Endothelial cell (in vitro differentiated cells): ENCODE measurements around the gene ADCY7. TPM values are rescaled to one million over a fixed set of nuclear protein-coding genes. Genes with fewer than 3 reads are reported as not detected.
"Not testable (repeated sequence)": the region's sequence is repeated elsewhere in the genome, so short reads cannot be mapped to it uniquely, and the experiment has no call there.

Experiments
- DNase-seq: peaks from one replicate; pipeline ENCODE4 v3.0.0; 2021; ENCODE audit warnings: low spot score
- H3K27ac Mint-ChIP-seq: one replicate; pipeline ENCODE4 v1.8.0; 2021; ENCODE audit warnings: mixed read lengths, inconsistent platforms; ENCODE audit not compliant: unreplicated experiment
- H3K27me3 Mint-ChIP-seq: one replicate; pipeline ENCODE4 v1.8.0; 2021; ENCODE audit warnings: mild to moderate bottlenecking, moderate library complexity, mixed read lengths, inconsistent platforms; ENCODE audit not compliant: unreplicated experiment
- H3K36me3 Mint-ChIP-seq: one replicate; pipeline ENCODE4 v1.8.0; 2021; ENCODE audit warnings: mild to moderate bottlenecking, low read depth, mixed read lengths, inconsistent platforms; ENCODE audit not compliant: unreplicated experiment
- H3K4me1 Mint-ChIP-seq: one replicate; pipeline ENCODE4 v1.8.0; 2021; ENCODE audit warnings: mild to moderate bottlenecking, mixed read lengths, inconsistent platforms; ENCODE audit not compliant: unreplicated experiment
- H3K4me3 Mint-ChIP-seq: one replicate; pipeline ENCODE4 v1.8.0; 2021; ENCODE audit warnings: mild to moderate bottlenecking, mixed read lengths, inconsistent platforms; ENCODE audit not compliant: unreplicated experiment
- H3K9me3 Mint-ChIP-seq: one replicate; pipeline ENCODE4 v1.8.0; 2021; ENCODE audit warnings: mixed read lengths, inconsistent platforms; ENCODE audit not compliant: unreplicated experiment
- total RNA-seq: library from RNA; stranded (reverse); fragmentation: NEBNext Ultra II Directional; extraction: Animal tissue kit (Norgen Biotek cat#: 25700); gene quantifications from one replicate; pipeline ENCODE4 v1.2.1, GENCODE V29; 2021; ENCODE audit not compliant: unreplicated experiment
- TF ChIP-seq, protein P1 (sequence below): fragments of 200-600 bp; sonication (generic); IDR thresholded peaks from one replicate; pipeline ENCODE4 v1.5.0; 2021; ENCODE audit warnings: antibody characterized with exemption; ENCODE audit not compliant: unreplicated experiment

The ADCY7 gene
- total RNA-seq, 1 donor from 2014 or later, result 3.2 TPM

DNA sequence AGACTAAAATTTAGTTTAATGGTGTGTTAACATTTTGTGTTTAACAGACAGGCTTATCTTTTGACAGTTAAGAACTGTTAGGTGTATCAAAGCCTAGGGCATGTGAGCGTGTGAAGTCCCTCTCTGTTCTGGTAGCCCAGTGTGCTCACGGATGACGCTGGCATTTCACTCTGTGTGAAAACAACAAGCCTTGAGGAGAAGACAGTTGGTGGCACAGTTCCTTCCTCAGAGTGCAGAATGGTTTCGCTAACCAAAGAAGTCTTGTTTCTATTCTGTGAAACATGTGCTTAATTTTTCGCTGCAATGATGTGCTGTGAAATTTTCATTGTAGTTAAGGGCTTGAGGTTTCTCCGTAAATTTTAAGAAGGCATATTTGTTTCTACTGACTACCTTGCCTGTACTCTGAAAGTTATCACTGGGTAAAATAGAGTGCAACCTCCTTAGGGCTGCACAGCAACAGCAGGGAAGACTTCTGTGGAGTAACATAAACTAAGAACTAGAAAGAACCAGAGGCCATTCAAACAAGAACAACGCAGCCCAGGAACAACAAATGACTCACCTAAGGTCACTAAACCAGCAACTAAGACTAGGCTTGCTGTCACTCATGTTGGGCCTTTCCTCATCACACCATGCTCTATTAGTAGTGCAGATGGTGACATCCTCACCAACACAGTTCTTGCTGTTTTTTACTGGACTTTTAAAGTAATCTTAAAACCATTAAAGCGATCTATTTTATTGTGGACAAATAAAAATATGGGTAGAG, 69.0 kb downstream of the ADCY7 start:
- no peak for DNase-seq
- no peak overlapping the region for H3K4me3 Mint-ChIP-seq
- no peaks in the 10 kb centered on the region for H3K27me3 Mint-ChIP-seq
- no peaks in the 10 kb centered on the region for H3K9me3 Mint-ChIP-seq
- H3K36me3 Mint-ChIP-seq, result peaks cover 21% of the 10 kb centered on the region
- peaks cover 1% of the 10 kb centered on the region for H3K4me1 Mint-ChIP-seq
- TF ChIP-seq, protein P1, sequence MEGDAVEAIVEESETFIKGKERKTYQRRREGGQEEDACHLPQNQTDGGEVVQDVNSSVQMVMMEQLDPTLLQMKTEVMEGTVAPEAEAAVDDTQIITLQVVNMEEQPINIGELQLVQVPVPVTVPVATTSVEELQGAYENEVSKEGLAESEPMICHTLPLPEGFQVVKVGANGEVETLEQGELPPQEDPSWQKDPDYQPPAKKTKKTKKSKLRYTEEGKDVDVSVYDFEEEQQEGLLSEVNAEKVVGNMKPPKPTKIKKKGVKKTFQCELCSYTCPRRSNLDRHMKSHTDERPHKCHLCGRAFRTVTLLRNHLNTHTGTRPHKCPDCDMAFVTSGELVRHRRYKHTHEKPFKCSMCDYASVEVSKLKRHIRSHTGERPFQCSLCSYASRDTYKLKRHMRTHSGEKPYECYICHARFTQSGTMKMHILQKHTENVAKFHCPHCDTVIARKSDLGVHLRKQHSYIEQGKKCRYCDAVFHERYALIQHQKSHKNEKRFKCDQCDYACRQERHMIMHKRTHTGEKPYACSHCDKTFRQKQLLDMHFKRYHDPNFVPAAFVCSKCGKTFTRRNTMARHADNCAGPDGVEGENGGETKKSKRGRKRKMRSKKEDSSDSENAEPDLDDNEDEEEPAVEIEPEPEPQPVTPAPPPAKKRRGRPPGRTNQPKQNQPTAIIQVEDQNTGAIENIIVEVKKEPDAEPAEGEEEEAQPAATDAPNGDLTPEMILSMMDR, result no peak
- no peak overlapping the region for H3K27ac Mint-ChIP-seq

- Mint-ChIP-seq H3K27ac (no peak overlapping the region), H3K36me3 (peaks cover 22% of the 10 kb centered on the region)
- DNase-seq, result no peak
Observed at GRCh38 chr16:50336884-50337283, 70.5 kb downstream of the ADCY7 start.

DNA sequence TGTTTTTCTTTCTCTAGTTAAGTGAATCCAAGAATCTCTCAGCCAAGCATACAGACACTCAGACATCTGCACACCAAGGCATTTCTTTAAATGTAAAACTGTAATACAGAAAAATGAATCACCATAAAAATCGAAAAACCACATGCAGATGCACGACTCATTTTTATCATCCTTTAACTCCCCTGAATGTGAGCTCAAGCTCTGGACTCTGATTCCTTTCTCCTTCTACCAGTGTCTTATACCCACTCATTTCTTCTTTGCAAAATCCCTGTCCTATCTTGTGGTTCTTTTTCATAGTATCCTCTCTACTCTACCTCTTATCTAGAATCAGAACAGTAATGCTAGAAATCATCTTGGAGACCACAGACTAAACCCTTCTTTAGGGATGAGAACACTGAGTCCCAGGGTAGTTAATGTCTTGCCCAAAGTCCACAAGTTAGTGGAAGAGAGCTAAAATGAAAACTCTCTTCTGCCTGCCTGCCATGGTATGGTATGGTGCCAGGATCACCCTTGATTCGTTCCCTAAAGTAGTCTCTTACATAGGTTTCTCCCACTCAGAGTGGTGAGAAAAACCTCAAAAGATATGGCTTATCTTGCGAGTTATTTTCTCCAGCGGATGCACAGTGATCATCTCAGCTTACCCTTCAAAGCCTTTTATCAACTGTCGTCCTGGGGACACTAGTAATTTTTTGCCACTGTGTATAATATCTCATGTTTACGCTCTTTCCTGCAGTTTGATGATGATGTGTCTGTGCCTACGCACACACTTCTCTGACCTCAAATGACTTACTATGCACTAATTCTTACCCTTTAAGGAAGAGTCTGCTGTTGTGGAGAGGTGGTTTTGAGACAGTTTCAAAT, 72.2 kb downstream of the ADCY7 start:
- DNase-seq, result no peak
- H3K4me3 Mint-ChIP-seq, result peak overlapping the region; percentile 21
- H3K27me3 Mint-ChIP-seq, result no peaks in the 10 kb centered on the region
- no peaks in the 10 kb centered on the region for H3K4me1 Mint-ChIP-seq
- H3K9me3 Mint-ChIP-seq, result no peaks in the 10 kb centered on the region
- H3K36me3 Mint-ChIP-seq, result peaks cover 17% of the 10 kb centered on the region
- TF ChIP-seq, protein P1, result no peak
- H3K27ac Mint-ChIP-seq, result no peak overlapping the region

More at GRCh38 chr16:50336884-50337283, 70.5 kb downstream of the ADCY7 start:
- Mint-ChIP-seq H3K4me3 (no peak overlapping the region), H3K27me3 (no peaks in the 10 kb centered on the region), H3K4me1 (no peaks in the 10 kb centered on the region), H3K9me3 (no peaks in the 10 kb centered on the region)
- TF ChIP-seq, protein P1, result no peak

DNA sequence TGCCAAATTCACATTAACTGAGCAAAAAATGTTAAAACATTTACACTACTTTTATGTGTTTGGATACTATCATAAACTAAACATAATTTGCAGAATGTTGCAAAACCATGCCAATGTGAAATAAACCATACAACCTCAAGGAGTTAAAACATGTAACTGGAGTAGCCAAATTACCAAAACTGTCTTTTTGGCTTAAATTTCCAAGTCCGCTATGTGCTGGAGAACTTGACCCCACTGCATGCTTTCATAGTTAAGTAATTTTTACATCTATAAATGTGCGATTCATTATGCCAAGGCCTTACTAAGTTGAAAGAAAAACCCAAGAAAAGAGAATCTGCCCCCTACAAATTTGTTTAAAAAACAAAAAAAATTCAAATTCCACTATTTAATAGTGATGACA, 74.2 kb downstream of the ADCY7 start:
- H3K27me3 Mint-ChIP-seq, result no peaks in the 10 kb centered on the region
- peaks cover 30% of the 10 kb centered on the region for H3K36me3 Mint-ChIP-seq

DNA sequence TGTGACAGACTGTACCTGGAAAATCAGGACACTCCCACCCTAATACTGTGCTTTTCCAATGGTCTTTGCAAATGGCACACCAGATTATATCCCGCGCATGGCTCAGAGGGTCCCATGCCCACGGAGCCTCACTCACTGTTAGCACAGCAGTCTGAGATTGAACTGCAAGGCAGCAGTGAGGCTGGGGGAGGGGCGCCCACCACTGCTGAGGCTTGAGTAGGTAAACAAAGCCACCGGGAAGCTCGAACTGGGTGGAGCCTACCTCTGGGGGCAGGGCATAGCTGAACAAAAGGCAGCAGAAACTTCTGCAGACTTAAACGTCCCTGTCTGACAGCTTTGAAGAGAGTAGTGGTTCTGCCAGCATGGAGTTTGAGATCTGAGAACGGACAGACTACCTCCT, 77.2 kb downstream of the ADCY7 start:
- not testable (repeated sequence) for DNase-seq, H3K9me3 Mint-ChIP-seq, H3K4me1 Mint-ChIP-seq, H3K27me3 Mint-ChIP-seq, H3K27ac Mint-ChIP-seq, H3K4me3 Mint-ChIP-seq
- H3K36me3 Mint-ChIP-seq, result peaks cover 40% of the 10 kb centered on the region

More for the DNA sequence above, 74.2 kb downstream of the ADCY7 start:
- TF ChIP-seq, protein P1, result no peak
- H3K27ac Mint-ChIP-seq, result no peak overlapping the region
- H3K4me3 Mint-ChIP-seq, result no peak overlapping the region
- no peaks in the 10 kb centered on the region for H3K4me1 Mint-ChIP-seq
- no peaks in the 10 kb centered on the region for H3K9me3 Mint-ChIP-seq
- no peak for DNase-seq

DNA sequence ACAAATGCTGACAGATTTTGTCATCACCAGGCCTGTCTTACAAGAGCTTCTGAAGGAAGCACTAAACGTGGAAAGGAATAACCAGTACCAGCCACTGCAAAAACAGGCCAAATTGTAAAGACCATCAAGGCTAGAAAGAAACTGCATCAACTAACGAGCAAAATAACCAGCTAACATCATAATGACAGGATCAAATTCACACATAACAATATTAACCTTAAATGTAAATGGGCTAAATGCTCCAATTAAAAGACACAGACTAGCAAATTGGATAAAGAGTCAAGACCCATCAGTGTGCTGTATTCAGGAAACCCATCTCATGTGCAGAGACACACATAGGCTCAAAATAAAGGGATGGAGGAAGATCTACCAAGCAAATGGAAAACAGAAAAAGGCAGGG, 78.9 kb downstream of the ADCY7 start:
- H3K36me3 Mint-ChIP-seq, result peaks cover 51% of the 10 kb centered on the region

More for the DNA sequence above, 78.9 kb downstream of the ADCY7 start:
- H3K27me3 Mint-ChIP-seq, DNase-seq, H3K27ac Mint-ChIP-seq, H3K9me3 Mint-ChIP-seq, H3K4me1 Mint-ChIP-seq, H3K4me3 Mint-ChIP-seq: not testable (repeated sequence)
